ENCODE results near the gene GRHPR.

- TF ChIP-seq CTCF (IDR thresholded peaks at IDR 0.05) (no peak), POLR2A (IDR thresholded peaks at IDR 0.05) (no peak)
Measured at GRCh38 chr9:37410969-37411785, 11.3 kb upstream of the GRHPR start.
